ENCODE data around the gene LDLRAD3. TPM values are rescaled to one million over a fixed set of nuclear protein-coding genes. Genes with fewer than 3 reads are reported as not detected.

The LDLRAD3 gene
- total RNA-seq, 1 experiment from 2014 or later, result 11.0 TPM

DNA sequence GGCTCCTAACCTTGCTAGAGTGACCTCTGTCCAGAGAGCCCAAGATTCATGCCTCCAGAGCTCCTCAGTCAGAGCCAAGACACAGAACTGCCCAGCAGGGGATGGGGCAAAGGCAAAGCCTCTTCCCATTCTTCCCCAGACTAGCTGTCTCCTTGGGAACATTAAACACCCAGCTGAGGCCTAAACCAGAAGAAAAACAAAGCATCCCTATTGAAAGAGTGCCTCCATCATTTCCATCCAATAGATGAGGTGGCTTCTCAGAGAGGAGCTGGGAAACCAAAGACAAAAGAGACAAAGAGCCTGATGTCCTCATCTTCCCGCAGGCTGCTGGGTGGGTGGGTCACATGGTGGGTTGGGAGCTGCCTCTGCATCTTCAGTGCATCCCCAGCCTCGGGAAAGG lies 308.0 kb downstream of the LDLRAD3 start:
- DNase-seq (ENCODE audit: extremely low read depth, low read depth), result no peak

DNA sequence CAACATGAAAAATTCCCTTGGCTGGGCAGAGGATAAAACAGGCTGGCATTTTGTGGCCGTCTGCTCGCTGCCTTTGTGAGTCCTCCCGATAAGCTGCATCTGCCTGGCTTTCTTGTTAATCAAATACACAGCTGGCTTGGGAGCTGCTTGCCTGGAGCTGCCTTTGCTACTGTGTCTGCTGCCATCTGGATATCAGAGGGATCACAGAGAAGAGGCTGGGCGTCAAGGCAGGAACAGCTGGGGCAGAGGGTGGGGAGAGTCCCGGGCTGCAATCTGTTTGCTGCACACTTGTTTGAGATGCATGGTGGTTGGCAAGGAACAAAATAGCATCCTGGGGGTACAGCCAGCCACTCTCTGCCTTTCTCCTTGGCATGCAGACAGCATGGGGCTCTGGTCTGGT lies 309.4 kb downstream of the LDLRAD3 start:
- DNase-seq (ENCODE audit: extremely low read depth, low read depth), result no peak

DNA sequence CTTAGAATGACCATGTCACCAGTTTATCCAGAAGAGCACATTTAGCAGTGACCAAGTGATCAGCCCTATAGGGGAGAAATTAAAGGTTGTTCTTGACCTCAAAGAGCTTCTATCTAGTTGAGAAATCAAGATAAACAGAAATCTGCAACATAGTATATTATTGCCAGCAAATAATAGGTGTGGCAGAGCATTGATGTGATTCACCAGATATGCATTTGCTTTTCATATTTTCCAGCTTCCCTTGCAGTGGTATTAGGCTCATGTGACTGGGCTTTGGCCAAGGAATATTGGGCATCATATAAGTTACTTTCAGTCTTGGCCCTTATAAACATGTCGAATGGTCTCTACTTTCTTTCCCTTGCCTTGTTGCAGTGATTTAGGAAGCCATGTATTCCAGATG lies 310.9 kb downstream of the LDLRAD3 start:
- DNase-seq (ENCODE audit: extremely low read depth, low read depth), result no peak

DNA sequence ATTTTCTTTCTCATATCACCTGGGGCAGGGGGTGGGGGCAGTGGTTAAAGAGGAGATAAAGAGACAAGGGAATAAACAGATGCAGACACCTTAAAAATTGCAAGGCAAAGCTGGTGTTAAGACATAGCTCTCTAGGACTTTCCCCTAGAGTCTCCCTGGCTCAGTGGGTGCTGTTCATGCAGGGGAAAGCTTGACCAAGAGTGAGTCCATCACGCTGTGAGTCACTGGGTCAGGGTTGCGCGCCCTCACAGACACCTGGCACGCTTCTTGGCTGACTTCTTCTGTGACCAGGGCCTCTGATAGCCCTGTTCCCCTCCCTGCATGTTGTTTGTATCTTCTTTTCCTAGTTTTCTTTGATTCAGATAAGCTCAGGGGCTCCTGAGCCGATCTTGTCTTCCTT lies 313.5 kb downstream of the LDLRAD3 start:
- no peak for DNase-seq (ENCODE audit: extremely low read depth, low read depth)

DNA sequence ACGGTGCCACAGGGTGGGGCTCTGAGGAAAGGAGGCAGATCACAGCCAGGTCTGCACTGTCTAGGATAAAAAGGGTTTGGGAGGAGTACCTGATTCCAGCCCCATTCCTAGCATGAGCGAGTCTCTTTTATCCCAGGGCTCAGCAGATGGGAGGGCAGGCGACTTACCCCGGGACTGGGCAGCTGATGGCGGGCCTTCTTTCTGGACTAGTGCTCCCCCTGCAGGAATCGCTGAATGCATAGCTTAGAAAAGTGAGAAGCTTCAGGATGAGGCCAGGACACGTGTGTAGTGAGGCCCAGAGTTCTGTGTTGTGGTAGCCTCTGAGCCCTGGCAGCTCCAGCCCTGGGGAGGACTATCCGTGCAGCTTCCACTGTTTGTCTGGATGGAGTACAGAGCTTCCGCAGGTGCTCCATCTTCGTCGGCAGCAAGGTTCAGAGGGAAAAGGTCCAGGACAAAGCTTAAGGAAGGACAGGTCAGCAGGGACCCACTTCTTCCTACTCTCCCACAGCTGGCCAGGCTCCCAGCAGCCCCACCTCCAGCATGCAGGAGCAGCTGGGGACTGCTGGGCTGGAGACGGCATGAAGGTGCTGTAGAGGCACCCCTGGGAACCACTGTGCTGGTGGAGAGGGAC lies 315.0 kb downstream of the LDLRAD3 start:
- peak; percentile 40 for DNase-seq (ENCODE audit: extremely low read depth, low read depth)

DNA sequence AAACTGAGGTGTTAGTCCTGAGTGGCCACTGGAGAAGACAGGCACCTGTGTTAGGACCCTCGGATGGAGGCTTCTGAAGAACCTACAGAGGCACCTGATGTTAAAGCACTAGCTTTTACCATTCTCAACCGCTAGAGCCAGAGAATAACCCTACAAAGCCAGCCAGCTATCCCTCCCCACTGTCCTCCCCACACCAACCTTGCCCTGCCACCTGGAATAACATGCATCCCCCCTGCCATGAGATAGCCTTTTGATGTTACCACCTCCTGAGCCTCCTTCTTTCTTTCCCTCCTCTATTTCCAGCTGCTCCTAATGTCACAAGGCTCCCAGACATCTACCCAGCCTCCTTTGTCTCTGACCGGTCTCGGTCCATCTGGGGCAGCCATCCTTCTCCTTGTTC lies 317.2 kb downstream of the LDLRAD3 start:
- no peak for DNase-seq (ENCODE audit: extremely low read depth, low read depth)

DNA sequence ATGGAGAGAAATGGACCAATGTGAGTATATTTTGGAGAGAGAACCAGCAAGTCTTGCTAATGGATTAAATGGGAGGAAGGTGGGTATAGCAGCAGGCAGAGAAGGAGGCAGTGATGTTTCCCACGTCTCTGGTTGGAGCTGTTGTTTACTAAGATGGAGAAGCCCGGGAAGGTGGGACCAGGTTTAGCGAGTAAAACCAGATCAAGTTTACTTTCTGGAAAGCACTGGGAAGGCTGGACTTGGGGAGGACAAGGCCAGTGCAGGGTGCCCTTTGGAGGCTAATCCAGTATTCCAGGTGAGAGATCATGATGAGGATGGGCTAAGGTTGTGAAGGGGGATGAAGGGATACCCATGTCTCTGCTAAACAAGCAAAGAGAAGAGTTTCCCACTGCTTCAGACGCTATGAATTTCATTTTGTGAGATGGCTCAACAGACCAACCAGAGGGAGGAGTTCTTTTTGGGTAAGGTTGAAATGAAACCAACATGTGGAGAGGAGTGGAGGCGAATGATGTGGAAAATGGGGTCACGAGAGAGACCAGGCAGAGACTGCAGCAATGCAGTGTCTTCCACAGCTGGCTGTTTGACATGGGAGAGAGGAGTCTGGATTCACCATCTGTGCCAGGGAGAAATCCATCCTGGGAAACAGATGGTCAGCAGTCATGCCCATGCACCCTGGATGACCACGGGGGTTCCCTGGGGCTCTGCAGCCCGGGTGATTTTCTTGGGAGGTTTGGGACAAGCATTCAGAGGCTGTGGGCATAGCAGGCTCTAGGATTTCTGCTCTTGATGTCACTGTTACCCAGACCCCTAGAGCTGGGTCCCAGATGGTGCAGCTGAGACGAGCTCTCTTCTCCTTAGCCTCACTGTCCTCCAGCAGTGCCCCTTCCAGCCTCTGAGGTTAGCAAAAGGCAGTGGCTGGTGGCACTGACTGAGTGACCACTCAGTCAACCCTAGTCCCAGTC lies 320.4 kb downstream of the LDLRAD3 start:
- DNase-seq (ENCODE audit: extremely low read depth, low read depth), result no peak

DNA sequence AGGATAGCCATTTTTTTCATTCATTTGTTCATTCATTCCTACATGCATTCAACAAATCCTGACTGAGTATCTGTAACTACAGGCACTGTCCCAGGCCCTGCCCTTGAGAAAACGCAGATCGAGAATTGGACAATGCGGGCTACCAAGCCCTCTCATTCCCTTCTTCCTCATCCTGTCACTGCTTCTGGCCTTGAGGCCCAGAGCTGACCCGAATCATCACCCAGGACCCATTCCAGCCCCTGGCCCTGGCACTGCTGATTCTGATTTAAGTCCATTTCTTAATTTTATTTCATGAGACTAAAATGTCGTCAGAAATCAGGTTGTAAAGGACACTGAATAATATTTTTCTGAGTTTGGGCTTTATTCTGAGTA lies 321.1 kb downstream of the LDLRAD3 start:
- no peak for DNase-seq (ENCODE audit: extremely low read depth, low read depth)

DNA sequence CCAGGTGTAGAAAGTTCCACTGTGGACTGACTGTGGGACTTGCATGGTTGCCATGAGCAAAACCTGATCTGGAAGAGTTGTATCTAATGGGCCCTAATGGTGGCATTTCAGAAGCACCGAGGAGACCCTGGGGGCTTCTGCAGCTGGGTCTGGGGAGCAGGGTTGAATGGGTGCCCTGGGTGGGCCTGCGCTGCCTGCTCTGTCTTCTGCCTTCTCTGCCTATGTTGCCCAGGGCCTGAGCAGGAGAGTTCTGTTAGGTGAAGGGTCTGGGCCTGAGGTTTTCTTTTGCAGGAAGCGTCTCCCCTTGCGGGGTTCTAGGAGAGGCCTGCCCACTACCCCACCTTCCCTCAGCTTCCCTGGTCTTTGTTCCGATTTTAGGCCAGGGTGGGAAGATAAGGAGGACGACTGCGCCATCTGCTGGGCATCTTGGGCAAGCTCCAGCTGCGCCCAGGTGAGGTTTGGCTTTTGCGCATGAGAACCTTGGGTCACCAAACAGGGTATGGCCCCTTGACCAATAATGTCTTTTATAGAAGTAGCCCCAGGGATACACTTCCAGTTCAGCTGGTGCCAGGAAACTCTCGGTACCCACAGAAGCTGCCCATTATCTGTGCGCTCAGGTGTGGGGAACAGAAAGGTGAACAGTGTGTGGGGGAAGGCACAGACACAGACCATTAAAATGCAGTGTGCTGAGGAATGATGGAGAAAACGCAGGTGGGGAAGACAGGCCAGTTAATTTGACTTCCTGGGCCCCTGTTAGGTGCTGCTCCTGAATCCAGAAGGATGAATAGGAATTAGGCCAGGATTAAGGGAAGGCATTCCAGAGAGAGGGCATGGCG lies 322.1 kb downstream of the LDLRAD3 start:
- DNase-seq (ENCODE audit: extremely low read depth, low read depth), result peak; percentile 51

DNA sequence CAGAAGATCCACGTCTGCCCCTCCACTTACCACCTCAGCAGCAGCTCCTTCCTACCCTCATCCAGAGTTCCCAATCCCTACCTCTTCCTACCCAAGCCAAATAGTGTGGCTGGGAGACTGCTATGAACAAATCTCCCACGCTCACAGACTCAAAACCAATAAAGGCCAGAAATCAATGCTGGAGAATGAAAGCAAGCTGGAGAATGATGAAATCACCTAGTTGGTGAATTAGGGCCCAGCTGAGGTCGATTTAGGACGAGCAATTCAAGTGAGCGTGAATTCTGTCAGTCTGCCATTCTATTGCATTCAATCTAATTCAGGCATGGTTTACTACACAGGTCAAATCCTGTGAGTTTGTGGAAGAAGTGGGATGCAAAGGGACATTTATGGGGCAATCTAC lies 322.9 kb downstream of the LDLRAD3 start:
- DNase-seq (ENCODE audit: extremely low read depth, low read depth), result no peak

DNA sequence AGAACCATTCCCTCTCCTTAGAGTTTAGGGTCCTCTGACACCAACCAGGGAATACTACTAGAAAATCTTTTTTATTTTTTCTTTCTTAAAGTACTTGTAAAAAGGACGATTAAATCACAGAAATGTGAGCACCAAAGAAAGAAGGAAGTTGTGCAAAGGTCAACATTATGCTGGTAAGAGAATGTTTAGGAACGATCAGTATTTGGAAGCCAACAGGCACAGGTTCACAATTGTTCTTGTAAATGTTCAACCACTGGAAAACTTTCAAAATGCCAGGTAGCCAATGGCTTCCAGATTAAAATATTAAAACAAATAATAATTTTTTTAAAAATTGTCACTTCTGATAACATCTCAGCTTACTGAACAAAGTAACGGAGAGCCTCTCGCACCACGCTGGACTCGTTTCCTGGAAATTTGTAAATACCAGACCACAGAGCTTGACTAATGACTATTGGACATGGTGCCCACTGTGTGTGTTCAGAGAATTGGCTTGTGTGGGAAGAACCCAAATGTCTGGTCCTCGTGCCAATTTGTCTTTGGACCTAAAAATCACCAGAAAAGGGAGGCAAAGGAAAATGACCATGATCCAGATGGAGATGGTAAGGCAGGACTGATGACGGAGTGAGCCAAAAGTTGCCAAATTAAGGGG lies 324.6 kb downstream of the LDLRAD3 start:
- DNase-seq (ENCODE audit: extremely low read depth, low read depth), result no peak

DNA sequence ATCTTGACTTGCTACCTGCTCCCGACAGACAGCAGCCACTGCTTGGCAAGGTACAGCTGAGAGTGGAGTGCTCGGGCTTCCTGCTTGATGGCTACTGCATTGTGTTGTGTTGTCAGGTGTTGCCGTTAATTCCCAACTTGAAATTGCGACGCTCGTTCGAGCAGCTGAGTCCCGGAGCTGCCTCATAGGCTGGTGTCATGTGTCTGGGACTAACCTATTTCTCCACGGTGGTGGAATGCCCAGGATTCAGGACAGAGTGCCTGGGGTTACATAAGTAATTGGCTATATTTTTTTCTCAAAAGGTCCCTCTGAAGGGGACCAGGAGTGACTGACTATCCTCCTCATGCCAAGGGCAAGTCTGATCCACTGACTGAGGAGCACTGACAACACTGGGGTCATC lies 326.8 kb downstream of the LDLRAD3 start:
- no peak for DNase-seq (ENCODE audit: extremely low read depth, low read depth)

DNA sequence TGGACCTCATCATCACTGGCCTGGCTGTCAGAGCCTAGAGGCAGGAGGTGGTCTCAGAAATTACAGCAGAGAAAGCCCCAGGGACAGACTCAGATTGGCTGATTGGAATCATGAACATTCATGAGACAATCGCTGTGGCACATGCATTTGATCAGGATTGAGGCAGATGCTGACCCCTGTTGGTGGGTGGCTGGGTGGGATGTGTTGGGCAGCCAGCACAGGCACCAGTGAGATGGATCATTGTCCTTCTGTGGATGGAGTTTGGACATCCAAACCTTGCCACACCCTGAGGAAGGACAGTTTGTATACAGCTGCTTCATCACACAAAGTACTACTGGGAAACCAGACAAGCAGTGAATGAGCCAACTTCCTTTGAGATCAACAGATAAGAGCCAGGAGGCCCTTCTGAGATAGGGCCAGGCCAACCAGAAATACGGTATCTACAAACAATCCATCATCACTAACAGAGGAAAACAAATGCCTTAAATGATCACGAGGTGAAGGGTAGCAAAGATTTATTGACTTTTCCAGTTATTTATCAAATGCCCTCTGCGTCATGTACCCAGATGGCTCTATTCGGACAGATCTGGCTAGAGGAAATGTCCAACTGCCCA lies 328.0 kb downstream of the LDLRAD3 start:
- DNase-seq (ENCODE audit: extremely low read depth, low read depth), result no peak

DNA sequence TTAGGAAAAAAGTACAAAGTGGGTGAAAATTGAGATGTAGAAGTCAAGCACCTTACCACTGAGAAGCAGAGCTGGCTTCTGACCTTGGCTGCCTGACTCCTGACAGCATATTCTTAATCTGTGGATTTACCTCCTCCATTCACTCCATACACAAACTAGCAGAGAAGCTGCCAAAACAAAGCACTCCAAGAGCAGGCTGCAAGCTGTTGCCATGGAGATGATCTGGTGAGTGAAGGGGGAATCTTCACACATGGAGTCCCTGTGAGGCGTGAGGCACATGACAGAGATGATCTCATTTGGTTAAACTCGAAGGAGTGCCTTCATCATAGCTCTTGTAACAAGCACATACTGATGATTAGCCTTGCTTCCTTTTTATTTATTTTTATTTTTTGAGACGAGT lies 329.2 kb downstream of the LDLRAD3 start:
- DNase-seq (ENCODE audit: extremely low read depth, low read depth), result no peak

DNA sequence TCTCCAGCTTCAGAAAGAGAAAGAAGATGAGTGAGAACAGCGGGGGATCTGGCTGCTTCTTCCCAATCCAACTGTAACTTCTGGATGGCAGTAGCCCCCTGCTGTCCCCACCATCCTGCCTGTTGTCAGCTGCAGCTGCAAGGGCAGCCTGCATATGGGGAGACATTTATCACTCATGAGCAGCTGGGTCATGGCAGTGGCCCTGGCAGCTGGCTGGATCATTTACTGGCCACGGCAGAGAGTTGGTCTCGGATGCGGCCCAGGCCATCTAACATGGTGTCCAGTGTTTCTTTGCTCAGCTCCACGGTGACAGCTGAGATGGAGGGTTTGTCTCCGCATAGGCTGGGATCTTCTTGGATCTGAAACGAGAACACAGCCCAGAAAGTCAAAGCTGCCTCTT lies 330.6 kb downstream of the LDLRAD3 start:
- DNase-seq (ENCODE audit: extremely low read depth, low read depth), result no peak

DNA sequence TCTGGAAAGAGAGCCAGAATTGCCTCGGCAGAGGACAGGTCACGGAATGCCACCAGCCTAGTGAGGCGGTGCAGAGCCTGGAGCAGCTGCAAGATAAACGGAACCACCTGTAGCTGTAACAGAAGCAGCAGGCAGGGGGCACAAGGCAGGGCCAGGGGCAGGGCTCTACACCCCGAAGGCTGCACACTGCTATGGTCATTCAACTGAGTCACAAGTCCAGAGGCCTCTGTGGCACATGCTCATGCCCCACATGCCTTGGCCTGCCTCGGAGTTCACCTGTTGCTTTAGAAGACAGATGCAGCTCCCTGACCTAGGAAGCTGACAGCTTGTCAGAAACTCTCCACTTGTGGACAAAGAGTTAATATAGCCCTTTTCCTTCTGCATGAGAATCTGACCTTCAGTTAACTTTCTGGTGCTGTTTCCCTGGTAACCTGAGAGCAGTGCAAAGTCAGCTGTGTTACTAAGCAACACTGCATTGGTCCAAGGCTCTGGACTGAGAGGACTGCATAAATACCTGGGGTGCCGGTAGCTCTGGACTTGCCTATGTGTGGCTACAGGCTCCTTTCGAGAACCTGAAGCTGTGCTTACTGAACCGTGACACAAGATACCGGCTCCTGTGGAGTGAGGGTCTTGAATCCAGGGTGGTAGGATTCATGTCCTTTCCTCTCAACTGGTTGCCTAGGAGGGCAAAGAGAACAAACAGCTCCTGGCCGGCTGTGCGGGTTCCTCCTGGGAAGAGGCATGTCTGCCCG lies 334.8 kb downstream of the LDLRAD3 start:
- DNase-seq (ENCODE audit: extremely low read depth, low read depth), result no peak

DNA sequence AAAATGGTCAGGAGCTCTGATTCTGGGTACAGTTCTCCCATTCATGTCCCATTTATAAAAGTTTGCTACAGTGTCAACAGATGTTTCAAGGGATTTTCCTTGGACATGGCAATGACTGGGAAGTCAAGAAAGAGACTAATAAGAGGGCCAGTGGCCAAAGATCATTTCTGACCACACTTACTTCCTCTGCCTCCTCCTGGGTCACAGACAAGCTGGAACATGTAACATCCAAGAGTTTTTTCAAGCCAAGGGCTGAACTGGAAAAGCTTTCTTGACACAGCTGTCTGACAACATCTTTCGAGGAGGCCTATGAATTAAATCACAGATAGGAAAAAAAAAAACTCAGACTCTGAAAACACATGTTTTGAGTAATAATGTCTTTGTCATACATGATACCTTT lies 336.7 kb downstream of the LDLRAD3 start:
- DNase-seq (ENCODE audit: extremely low read depth, low read depth), result no peak

All from NCI-H460 (cell line).